HL-60 (cell line): Measurements from ENCODE around the gene KLHL18.

Source experiments
- GABPA ChIP-seq: IDR thresholded peaks from 2 replicates; pipeline ENCODE4 v1.6.1; 2012; ENCODE audit warnings: low read depth
- POLR2AphosphoS5 ChIP-seq: IDR thresholded peaks from 2 replicates; pipeline ENCODE4 v1.6.1; 2012; ENCODE audit warnings: low read depth
- TF ChIP-seq, protein P1 (sequence below): IDR thresholded peaks from one replicate; pipeline ENCODE4 v1.5.1; 2011; ENCODE audit warnings: low read length, control low read depth, inconsistent platforms; ENCODE audit not compliant: insufficient read depth
- TF ChIP-seq, protein P2 (sequence below): IDR thresholded peaks from 2 replicates; pipeline ENCODE4 v1.6.1; 2012; ENCODE audit warnings: low read depth; ENCODE audit not compliant: insufficient replicate concordance

DNA sequence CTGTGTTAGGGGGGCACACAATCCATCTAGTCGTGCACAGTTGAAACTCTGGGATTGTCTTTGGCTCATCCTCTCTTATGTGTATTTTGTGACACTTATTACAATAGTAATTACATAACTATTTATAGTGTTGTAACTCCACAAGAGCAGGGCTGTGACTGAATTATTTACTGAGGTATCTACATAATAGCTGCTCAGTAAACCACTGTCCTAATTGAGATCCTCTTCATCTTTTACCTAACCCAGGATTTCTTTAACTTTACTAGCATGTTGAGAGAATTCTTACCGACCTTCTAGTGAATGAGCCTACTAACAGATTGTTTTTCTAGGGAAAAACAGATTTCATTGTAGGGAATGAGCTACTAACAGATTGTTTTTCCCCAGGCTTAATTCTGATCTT, 11.1 kb downstream of the KLHL18 start:
- TF ChIP-seq, protein P1, sequence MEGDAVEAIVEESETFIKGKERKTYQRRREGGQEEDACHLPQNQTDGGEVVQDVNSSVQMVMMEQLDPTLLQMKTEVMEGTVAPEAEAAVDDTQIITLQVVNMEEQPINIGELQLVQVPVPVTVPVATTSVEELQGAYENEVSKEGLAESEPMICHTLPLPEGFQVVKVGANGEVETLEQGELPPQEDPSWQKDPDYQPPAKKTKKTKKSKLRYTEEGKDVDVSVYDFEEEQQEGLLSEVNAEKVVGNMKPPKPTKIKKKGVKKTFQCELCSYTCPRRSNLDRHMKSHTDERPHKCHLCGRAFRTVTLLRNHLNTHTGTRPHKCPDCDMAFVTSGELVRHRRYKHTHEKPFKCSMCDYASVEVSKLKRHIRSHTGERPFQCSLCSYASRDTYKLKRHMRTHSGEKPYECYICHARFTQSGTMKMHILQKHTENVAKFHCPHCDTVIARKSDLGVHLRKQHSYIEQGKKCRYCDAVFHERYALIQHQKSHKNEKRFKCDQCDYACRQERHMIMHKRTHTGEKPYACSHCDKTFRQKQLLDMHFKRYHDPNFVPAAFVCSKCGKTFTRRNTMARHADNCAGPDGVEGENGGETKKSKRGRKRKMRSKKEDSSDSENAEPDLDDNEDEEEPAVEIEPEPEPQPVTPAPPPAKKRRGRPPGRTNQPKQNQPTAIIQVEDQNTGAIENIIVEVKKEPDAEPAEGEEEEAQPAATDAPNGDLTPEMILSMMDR: no peak
- no peak for TF ChIP-seq POLR2AphosphoS5
- TF ChIP-seq, protein P2, sequence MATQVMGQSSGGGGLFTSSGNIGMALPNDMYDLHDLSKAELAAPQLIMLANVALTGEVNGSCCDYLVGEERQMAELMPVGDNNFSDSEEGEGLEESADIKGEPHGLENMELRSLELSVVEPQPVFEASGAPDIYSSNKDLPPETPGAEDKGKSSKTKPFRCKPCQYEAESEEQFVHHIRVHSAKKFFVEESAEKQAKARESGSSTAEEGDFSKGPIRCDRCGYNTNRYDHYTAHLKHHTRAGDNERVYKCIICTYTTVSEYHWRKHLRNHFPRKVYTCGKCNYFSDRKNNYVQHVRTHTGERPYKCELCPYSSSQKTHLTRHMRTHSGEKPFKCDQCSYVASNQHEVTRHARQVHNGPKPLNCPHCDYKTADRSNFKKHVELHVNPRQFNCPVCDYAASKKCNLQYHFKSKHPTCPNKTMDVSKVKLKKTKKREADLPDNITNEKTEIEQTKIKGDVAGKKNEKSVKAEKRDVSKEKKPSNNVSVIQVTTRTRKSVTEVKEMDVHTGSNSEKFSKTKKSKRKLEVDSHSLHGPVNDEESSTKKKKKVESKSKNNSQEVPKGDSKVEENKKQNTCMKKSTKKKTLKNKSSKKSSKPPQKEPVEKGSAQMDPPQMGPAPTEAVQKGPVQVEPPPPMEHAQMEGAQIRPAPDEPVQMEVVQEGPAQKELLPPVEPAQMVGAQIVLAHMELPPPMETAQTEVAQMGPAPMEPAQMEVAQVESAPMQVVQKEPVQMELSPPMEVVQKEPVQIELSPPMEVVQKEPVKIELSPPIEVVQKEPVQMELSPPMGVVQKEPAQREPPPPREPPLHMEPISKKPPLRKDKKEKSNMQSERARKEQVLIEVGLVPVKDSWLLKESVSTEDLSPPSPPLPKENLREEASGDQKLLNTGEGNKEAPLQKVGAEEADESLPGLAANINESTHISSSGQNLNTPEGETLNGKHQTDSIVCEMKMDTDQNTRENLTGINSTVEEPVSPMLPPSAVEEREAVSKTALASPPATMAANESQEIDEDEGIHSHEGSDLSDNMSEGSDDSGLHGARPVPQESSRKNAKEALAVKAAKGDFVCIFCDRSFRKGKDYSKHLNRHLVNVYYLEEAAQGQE: no peak
- no peak for TF ChIP-seq GABPA
